Measurements from ENCODE around the gene KLK1.
"Not testable (repeated sequence)": the region's sequence is repeated elsewhere in the genome, so short reads cannot be mapped to it uniquely, and the experiment has no call there.

Gene KLK1

DNA sequence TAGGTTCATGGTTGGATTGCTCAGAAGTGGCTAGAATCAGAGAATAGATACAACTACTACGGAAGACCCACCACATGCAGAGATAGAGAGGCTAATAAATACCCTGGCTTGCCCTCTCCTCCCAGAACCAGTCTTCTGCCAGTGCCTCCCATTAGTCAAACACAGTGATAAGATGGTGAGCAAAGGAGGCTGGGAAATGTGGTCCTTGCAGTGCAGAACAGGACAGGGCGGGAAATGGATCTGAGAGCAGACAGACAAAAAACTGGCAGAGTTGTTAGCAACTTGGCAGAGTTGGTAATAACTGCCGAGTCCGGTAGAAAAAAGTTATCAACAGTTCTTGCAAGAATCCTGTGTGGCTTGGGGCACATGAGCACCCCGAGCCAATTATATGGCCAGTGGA is 8.7 kb downstream of the KLK1 start:
- H3K27ac Mint-ChIP-seq, result no peak overlapping the region
- H3K27me3 Mint-ChIP-seq, result peaks cover 4% of the 10 kb centered on the region
- no peaks in the 10 kb centered on the region for H3K36me3 Mint-ChIP-seq

DNA sequence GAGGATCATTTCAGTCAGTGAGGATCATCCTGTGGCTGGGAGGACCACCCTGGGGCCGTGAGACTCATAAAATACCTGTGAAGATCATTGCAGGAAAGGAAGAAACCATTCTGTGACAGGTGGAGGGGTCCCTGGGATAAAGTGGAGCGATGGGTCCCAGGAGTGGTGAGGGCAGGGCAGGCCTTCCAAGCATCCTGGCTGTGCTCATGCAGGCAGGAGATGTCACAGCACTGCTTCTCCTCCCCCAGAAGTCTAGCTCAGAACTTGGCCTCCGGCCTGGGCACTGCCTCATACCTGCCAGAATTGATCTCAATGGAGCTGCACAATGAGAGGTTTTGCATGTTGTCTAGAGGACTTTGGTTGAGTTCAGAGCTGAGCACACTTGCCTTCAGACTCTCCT is 11.1 kb downstream of the KLK1 start:
- no peak for DNase-seq (ENCODE audit: low spot score in 2 of 2)
- no peak overlapping the region for H3K27ac Mint-ChIP-seq
- H3K36me3 Mint-ChIP-seq, result no peaks in the 10 kb centered on the region
- peaks cover 5% of the 10 kb centered on the region for H3K4me1 Mint-ChIP-seq
- peaks cover 6% of the 10 kb centered on the region for H3K27me3 Mint-ChIP-seq
- H3K4me3 Mint-ChIP-seq, result no peak overlapping the region
- no peak for ATAC-seq (ENCODE audit: low read depth)
- H3K9me3 Mint-ChIP-seq, result peaks cover 5% of the 10 kb centered on the region

More for the DNA sequence above, 8.7 kb downstream of the KLK1 start:
- ATAC-seq (ENCODE audit: low read depth) (no peak), DNase-seq (ENCODE audit: low spot score in 2 of 2) (no peak)
- peaks cover 3% of the 10 kb centered on the region for H3K9me3 Mint-ChIP-seq
- H3K4me1 Mint-ChIP-seq, result peaks cover 18% of the 10 kb centered on the region
- H3K4me3 Mint-ChIP-seq, result no peak overlapping the region

DNA sequence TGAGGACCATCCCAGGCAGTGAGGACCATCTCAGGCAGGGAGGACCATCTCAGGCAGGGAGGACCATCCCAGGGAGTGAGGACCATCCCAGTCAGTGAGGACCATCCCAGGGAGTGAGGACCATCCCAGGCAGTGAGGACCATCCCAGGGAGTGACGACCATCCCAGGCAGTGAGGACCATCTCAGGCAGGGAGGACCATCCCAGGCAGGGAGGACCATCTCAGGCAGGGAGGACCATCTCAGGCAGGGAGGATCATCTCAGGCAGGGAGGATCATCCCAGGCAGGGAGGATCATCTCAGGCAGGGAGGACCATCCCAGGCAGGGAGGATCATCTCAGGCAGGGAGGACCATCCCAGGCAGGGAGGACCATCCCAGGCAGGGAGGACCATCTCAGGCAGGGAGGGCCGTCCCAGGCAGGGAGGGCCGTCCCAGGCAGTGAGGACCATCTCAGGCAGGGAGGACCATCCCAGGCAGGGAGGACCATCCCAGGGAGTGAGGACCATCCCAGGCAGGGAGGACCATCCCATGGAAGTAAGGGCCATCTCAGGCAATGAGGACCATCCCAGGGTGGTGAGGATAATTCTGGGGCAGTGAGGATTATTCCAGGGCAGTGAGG is 11.9 kb downstream of the KLK1 start:
- not testable (repeated sequence) for ATAC-seq (ENCODE audit: low read depth); H3K27ac Mint-ChIP-seq; H3K36me3 Mint-ChIP-seq

DNA sequence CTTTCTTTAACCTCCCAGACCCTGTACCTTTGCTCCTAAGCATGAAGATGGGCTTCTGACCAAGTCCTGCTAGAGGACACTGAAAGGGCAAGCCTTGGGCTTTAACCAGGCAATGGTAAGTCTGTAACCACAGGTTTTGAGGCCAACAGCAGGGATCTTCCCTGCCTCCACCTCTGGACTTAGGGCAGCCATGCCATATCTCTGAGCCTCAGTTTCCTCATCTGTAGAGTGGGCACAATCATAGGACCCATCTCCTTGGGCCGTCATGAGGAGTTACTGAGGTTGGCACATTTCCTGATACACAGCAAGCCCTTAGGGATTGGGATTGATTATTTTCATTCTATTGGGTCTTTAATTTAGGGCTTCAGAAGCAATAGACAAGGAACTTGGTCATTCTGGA is 14.7 kb downstream of the KLK1 start:
- no peak overlapping the region for H3K4me3 Mint-ChIP-seq
- H3K9me3 Mint-ChIP-seq, result peaks cover 5% of the 10 kb centered on the region
- peaks cover 10% of the 10 kb centered on the region for H3K4me1 Mint-ChIP-seq
- H3K27me3 Mint-ChIP-seq, result peaks cover 6% of the 10 kb centered on the region
- DNase-seq (ENCODE audit: low spot score in 2 of 2) (no peak), ATAC-seq (ENCODE audit: low read depth) (no peak)
- no peaks in the 10 kb centered on the region for H3K36me3 Mint-ChIP-seq
- H3K27ac Mint-ChIP-seq, result no peak overlapping the region

More for the DNA sequence above, 11.9 kb downstream of the KLK1 start:
- not testable (repeated sequence) for DNase-seq (ENCODE audit: low spot score in 2 of 2); H3K4me1 Mint-ChIP-seq; H3K27me3 Mint-ChIP-seq; H3K4me3 Mint-ChIP-seq; H3K9me3 Mint-ChIP-seq

DNA sequence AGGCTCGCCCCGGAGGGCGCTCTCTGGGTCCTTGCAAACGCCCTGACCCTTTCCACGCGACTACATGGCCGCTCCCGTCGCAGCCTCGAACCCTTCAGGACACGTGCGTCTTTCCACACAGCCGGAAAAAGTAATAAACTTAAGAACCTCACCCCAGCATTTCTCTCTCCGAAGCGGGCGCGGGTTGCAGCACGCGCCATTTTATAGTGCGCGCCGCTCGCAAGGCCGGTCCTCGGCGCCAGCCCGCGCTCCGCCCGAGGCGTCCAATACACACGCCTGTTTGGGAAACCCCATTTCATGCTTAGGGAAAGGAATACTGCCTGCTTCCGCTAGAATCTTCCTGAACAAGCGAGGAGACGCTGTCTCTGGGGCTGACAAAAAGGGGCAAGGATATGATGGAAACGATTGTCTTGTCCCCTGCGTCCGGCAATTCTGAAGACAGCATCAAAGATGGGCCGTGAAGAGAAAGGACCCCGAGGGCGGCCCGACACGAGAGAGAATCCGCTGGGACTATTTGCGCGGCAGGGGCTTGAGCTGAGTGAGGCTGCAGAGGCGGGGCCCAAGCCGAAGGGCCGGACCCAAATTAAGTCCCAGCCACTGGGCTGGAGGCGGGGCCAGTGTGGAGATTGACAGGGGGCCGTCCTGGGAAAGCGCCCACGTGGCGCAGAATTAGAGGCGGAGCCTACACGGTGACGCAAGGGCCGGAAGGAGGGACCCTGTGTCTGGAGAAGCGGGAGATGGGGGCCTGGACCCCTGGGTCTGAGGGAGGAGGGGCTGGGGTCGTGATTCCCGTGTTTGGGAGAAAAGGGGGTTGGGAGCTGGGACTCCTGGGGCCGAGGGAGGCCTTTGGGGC is 18.9 kb downstream of the KLK1 start:
- H3K36me3 Mint-ChIP-seq, result peaks cover 11% of the 10 kb centered on the region
- peak; percentile 94 for ATAC-seq (ENCODE audit: low read depth)
- H3K4me1 Mint-ChIP-seq, result peaks cover 28% of the 10 kb centered on the region
- DNase-seq (ENCODE audit: low spot score in 2 of 2), result peak; percentile 97 to 98
- peak overlapping the region; percentile 100 for H3K27ac Mint-ChIP-seq
- H3K4me3 Mint-ChIP-seq, result peak overlapping the region; percentile 97
- no peaks in the 10 kb centered on the region for H3K9me3 Mint-ChIP-seq
- no peaks in the 10 kb centered on the region for H3K27me3 Mint-ChIP-seq

DNA sequence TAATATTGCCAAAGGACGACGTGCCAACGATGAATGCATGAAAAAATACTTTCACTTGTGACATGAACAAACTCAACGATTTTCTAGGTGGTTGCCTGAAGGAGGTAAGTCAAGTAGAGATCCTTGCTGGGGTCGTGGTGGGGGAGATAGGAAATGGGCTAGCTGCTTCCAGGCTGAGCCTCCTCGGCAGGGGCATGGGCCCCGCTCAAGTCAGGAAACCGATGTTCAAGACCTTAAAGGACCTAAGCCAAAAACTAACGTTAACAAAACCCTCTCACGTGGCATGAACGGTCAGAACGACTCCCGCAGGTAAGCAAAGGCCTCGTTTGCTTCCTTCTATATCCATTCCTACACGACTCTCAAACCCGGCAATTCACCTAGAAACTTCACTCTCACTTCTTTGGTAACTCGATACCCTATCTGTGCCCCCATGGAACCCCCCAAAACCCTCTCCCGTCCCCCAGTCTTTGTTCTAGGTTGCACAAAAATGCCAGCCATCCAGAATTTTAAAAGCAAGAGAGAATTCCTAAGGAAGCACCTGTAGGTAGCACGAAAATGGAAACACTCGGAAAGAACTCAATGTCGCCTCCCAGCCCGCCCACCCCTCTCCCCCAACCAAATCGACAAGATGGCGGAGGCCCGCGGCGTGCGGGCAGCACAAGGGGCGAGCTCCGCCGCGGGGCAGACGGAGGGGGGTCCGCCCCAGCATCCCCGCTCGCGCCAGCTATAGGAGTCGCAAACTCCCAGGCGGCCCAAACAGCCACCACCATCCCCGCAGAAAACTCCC is 19.8 kb downstream of the KLK1 start:
- no peak for DNase-seq (ENCODE audit: low spot score in 2 of 2)
- peak overlapping the region; percentile 97 for H3K4me3 Mint-ChIP-seq
- peak overlapping the region; percentile 100 for H3K27ac Mint-ChIP-seq
- no peaks in the 10 kb centered on the region for H3K9me3 Mint-ChIP-seq
- peaks cover 11% of the 10 kb centered on the region for H3K36me3 Mint-ChIP-seq
- no peaks in the 10 kb centered on the region for H3K27me3 Mint-ChIP-seq
- ATAC-seq (ENCODE audit: low read depth), result peak; percentile 1
- H3K4me1 Mint-ChIP-seq, result peaks cover 28% of the 10 kb centered on the region

DNA sequence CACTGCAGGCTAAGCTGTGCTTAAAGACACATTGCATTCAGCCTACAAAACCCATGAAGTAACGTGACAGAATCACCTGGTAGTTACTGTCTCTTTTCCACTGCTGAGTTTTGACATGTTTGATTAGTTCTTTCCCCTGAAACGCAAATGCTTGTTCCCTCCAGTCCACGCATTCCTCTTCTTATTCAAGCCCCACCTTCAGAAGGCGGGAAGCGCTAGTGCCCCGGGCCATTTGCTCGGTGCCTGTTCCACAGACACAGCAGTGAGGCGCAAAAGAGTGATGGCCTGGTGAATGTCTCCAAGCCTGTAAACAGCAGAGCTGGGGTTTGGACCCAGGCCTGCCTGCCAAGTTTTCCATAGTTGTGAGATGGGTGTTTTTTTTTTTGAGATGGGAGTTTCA is 22.5 kb downstream of the KLK1 start:
- H3K27me3 Mint-ChIP-seq, result no peaks in the 10 kb centered on the region
- ATAC-seq (ENCODE audit: low read depth) (no peak), DNase-seq (ENCODE audit: low spot score in 2 of 2) (no peak)
- H3K4me1 Mint-ChIP-seq, result peaks cover 27% of the 10 kb centered on the region
- peak overlapping the region; percentile 9 for H3K27ac Mint-ChIP-seq
- no peaks in the 10 kb centered on the region for H3K9me3 Mint-ChIP-seq
- peak overlapping the region; percentile 15 for H3K4me3 Mint-ChIP-seq
- peaks cover 13% of the 10 kb centered on the region for H3K36me3 Mint-ChIP-seq

DNA sequence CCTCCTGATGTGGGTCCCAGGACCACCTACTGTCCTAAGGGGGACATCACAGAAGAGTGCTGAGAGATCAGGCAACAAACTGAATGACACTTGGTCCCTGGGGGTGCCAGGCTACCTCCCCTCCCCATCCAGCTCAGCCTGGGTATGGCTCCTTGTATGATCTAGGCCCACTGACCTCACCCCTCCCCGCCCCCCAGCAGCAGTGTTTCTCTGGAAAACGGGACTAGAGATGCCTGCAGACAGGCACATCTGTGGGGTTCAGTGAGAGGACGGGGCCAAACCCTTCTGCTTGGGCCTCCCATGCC is 24.1 kb downstream of the KLK1 start:
- H3K4me3 Mint-ChIP-seq, result no peak overlapping the region
- H3K4me1 Mint-ChIP-seq, result peaks cover 24% of the 10 kb centered on the region
- H3K9me3 Mint-ChIP-seq, result no peaks in the 10 kb centered on the region
- ATAC-seq (ENCODE audit: low read depth) (no peak), DNase-seq (ENCODE audit: low spot score in 2 of 2) (no peak)
- no peaks in the 10 kb centered on the region for H3K27me3 Mint-ChIP-seq
- peaks cover 13% of the 10 kb centered on the region for H3K36me3 Mint-ChIP-seq
- no peak overlapping the region for H3K27ac Mint-ChIP-seq

DNA sequence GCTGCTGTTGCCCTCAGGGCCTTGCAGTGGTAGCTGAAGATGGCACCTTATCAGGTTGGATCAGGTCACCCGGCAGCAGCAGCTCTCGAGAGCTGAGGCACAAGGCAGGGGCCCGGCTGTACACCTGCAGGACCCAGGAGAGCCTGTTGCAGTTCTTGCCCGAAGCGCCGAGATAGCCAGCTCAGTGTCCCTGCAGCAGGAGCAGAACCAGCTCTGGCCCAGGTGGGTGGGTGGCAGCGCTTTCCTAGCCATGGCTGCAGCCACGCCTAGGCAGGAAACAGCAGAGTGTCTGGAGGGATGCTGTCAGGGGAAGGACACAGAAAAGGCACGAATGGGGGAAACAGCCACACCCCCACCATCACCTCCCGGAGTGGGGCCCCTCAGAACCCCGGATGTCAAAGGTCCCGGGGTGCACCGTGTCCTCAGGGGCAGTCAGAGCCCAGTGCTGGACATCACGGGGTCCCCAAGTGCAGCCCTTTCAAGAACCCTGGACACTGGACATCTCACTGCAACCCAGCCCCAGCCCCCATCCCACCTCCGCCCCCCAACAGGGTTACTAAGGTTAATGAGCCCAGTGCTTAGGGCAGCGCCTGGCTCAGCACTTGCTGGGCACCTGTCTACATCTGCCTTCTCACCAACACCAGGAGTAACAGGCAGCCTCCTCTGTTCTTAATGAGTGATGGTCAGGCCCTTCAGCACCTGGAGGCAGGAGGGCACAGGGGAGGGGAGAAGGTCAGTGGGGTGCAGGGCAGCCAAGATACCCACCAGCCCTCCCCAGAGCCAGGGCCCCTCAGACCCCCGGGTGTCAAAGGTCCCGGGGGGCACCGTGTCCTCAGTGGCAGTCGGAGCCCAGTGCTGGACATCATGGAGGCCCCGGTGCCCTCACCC is 24.7 kb downstream of the KLK1 start:
- DNase-seq (ENCODE audit: low spot score in 2 of 2), result no peak
- Mint-ChIP-seq H3K9me3 (no peaks in the 10 kb centered on the region), H3K4me1 (peaks cover 24% of the 10 kb centered on the region), H3K36me3 (peaks cover 13% of the 10 kb centered on the region), H3K4me3 (no peak overlapping the region), H3K27me3 (no peaks in the 10 kb centered on the region), H3K27ac (no peak overlapping the region)
- no peak for ATAC-seq (ENCODE audit: low read depth)

DNA sequence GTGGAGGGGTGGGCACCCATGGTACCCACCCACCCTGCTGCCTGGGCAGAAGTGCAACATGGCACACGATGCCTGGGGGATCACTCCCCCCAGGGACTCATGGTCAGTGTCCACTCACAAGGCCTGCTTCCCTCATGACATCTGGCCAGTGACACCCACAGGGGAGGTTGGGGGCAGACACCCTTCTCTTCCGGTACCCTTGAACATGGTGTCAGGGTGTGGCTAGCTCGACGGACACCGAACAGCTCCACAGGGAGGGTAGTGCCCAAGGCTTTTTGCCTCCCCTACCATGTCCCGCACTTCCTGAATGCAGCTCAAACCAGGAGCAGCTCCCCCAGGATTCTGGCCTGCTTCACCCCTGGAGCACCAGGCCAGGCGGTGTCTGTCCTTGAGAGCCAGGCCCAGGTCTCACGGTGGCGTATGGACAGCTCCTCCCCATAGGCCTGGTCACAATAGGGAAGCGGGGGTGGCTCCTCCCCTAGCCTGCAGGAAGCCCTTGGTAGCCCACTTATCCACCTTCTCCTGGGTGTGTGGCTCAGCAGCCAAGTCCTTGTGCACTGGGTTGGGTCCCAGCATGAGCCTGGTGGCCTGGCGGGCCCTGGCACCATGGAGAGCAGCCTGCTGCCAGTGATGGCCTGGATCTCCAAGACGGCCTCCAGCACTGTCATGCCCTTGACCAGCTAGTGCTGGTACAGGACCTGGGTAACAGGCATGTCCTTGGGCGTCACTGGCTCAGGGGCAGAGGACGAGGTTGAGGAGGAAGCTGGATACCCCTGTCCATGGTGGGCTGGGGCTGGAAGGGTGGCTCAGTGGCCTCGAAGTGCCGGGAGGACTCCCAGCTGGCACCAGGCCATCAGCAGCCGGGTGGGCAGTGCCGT is 25.6 kb downstream of the KLK1 start:
- DNase-seq (ENCODE audit: low spot score in 2 of 2) (no peak), ATAC-seq (ENCODE audit: low read depth) (no peak)
- H3K9me3 Mint-ChIP-seq, result no peaks in the 10 kb centered on the region
- no peak overlapping the region for H3K4me3 Mint-ChIP-seq
- H3K27ac Mint-ChIP-seq, result no peak overlapping the region
- no peaks in the 10 kb centered on the region for H3K27me3 Mint-ChIP-seq
- H3K36me3 Mint-ChIP-seq, result peaks cover 13% of the 10 kb centered on the region
- H3K4me1 Mint-ChIP-seq, result peaks cover 16% of the 10 kb centered on the region

DNA sequence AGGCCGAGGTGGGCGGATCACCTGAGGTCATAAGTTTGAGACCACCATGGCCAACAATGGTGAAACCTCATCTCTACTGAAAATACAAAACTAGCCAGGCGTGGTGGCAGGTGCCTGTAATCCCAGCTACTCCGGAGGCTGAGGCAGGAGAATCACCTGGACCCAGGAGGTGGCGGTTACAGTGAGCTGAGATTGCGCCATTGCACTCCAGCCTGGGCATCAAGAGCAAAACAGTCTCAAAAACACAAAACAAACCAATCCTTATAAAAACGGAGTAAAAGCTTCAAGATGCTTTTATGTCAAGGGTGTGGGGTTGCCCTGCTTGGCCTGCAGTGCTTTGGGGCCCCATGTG is 26.2 kb downstream of the KLK1 start:
- H3K4me3 Mint-ChIP-seq, result no peak overlapping the region
- no peak overlapping the region for H3K27ac Mint-ChIP-seq
- H3K36me3 Mint-ChIP-seq, result peaks cover 13% of the 10 kb centered on the region
- H3K9me3 Mint-ChIP-seq, result no peaks in the 10 kb centered on the region
- no peak for DNase-seq (ENCODE audit: low spot score in 2 of 2)
- no peaks in the 10 kb centered on the region for H3K27me3 Mint-ChIP-seq
- ATAC-seq (ENCODE audit: low read depth), result no peak
- H3K4me1 Mint-ChIP-seq, result peaks cover 12% of the 10 kb centered on the region

DNA sequence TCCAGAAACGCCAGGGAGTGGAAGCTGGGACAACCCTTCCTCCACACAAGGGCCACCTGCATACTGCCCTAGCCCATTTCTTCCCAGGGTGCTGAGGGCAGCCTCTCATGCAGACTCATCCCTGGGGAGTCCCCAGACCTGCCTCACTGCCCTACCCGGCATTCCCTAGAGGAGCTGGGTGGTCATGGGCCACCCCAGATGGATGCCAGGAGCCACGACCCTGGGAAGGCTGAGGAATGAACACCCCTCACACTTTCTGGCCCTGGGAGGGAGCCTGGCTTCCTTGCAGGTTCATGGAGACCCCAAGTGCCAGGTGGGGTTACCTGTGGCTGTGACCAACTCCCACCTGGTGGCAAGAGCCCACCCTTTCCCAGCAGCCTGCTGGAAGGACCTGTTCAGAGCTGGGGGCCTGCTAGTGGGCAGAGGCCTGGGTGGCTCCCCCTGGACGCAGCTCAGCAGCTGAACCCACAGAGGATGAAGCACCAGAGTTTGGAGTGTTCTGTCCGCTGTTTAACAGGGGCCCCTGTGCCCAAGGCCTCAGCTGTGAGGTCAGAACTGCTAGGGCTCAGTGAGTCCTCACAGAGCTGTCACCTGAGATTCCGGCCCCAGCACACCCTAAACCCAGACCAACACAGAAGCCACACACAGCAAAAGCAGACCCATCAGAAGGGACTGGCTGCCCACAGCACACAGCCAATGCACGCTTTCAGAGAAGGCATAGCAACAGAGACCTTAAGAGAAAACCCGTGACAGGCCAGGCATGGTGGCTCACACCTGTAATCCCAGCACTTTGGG is 26.8 kb downstream of the KLK1 start:
- ATAC-seq (ENCODE audit: low read depth) (no peak), DNase-seq (ENCODE audit: low spot score in 2 of 2) (no peak)
- Mint-ChIP-seq H3K27me3 (no peaks in the 10 kb centered on the region), H3K27ac (no peak overlapping the region), H3K4me1 (peaks cover 9% of the 10 kb centered on the region), H3K36me3 (peaks cover 11% of the 10 kb centered on the region), H3K9me3 (no peaks in the 10 kb centered on the region), H3K4me3 (no peak overlapping the region)

Data from memory B cell (primary cell).